OCI-M2 (cell line): ENCODE measurements around the gene MMD.
"Not testable (repeated sequence)": the region's sequence is repeated elsewhere in the genome, so short reads cannot be mapped to it uniquely, and the experiment has no call there.

Experiments
- DNase-seq: peaks from one replicate; lab custom pipeline; 2025; ENCODE audit not compliant: unreplicated experiment; lab: John Stamatoyannopoulos, UW

The MMD gene

GRCh38 chr17:55424893-55425540, 3.4 kb upstream of the MMD start:
- no peak for DNase-seq

DNA sequence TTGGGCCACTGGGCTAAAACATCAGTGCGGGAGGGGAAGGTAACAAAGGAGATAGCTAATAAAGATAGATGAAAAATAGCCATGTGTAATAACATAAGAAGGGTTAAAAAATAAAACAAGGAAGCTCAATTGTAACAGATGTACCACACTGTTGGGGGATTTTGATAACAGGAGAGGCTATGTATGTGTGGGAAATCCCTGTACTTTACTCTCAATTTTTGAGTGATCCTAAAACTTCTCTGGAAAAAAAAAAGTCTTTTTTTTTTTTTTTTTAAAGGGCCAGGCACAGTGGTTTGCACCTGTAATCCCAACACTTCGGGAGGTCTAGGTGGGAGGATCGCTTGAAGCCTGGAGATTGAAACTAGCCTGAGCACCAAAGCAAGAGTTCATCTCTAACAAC, 1.9 kb upstream of the MMD start:
- no peak for DNase-seq

- not testable (repeated sequence) for DNase-seq
Observed at GRCh38 chr17:55422828-55423164, 1.2 kb upstream of the MMD start.

- DNase-seq, result no peak
Observed at GRCh38 chr17:55420776-55421178, 858 bp downstream of the MMD start.

DNA sequence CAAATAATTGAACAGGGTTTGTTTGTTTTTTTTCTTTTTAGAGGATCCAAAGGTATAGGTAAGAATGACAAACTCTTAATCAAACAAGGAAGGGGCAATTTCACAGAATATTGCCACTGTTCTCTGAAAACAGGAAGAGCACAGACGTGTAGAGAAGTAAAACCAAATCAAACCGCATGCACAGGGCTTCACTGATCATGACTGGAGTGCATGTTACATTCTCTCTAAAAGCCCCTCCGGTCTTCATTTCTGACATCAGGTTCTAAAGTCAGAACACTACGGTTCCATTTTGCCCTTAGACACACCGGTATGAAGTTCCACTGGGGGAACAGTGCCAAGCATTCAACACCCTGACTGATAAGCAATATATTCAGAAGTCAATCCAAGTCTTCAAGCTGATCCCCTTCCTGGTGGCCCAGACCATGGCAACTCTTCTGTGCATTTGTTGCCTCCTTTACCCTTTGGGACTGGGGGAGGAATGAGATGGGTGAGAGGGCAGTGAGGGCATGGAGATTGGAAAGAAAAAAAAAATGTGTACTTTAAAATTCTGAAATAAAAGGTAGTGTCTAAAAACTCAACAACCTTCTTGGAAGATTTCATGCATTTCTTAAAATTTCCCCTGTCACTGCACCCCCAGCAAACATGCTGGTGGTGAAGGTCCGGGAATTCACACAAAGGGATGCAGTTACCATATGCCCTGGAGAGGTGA, 1.4 kb downstream of the MMD start:
- DNase-seq, result no peak

- DNase-seq, result no peak
Observed at GRCh38 chr17:55418369-55419268, 3.0 kb downstream of the MMD start.

- no peak for DNase-seq
Observed at GRCh38 chr17:55417411-55418268, 4.0 kb downstream of the MMD start.

GRCh38 chr17:55416470-55417052, 5.1 kb downstream of the MMD start:
- no peak for DNase-seq

GRCh38 chr17:55416000-55416399, 5.6 kb downstream of the MMD start:
- no peak for DNase-seq

GRCh38 chr17:55414983-55415382, 6.7 kb downstream of the MMD start:
- no peak for DNase-seq

DNA sequence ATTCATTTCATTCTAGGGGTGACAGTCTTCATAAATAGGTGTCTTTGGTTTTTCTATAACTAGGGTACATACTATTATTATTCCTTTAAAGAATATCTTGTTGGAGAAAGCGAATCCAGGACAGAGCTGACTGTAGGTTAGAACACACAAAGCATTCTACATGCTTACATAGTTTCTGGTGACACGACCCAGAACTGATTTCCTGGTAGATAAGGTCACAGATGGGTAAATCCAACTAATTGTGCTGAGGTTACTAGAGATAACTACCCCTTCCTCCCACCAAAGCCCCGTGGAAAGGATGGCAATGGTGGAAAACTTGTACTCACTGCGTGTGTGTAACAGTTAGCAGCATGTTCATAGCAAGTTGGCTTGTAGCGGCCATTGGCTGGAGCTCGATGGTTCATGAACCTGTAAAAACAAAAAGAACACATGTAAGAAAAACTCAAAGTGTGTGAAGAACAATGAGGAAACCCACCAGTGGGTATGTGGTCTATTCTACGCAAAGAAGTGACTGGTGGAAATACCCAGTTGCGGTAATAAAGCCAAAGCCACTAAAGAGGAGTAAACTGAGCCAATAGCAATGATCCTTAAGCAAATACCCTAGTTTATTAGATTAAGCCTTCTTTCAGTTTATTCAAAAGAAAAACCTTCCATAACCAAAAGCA, 7.7 kb downstream of the MMD start:
- no peak for DNase-seq

DNA sequence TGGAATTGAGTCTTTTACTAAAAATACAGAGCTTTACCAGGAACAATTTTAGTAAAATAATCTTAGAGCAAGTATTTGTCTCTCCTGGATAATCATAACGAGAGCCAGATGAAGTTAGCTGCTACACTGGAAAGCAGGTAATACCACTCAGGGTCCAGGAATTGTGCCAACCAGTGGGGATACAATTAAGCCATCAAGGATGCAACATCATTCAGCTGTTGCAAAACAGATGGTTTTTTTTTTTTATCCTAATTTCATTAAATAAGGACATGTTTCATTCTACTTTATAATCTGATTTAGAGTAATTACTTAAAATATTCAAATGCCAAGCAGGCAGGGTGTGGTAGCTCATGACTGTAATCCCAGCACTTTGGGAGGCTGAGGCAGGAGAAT, 10.2 kb downstream of the MMD start:
- DNase-seq, result no peak

- no peak for DNase-seq
Observed at GRCh38 chr17:55410722-55411462, 10.7 kb downstream of the MMD start.

DNA sequence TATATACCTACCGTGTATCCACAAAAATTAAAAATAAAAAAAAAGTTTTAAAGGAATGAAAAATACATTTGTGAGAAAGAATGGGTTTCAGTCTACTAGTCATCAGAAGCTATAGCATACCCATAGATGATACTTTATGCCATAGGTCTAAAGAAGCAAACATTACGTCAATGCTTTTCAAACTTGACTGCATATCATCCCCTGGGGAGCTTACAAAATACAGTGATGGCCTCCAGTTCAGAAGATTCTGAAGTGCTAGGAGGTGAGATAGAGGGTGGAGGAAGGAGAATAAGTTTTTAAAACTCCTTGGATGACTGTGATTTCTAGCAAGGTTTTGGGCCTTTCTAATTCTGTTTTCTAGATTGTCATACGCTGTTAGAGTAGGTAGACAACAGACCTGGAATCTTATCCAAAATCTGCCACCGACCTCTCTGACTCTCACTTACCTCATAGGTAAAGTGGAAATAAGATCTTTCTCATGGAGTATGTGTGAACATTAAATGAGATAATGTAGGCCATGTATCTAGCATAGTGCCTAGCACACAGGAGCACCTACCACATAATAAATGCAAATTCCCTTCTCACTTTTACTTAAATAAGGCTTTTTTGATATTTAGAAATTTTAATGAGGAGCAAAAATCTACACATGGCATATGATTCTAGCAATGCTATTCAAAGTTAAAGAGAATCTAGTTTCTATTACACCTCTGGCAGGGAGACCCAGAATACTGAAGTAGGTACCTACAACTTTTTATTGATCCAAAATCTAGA, 12.4 kb downstream of the MMD start:
- no peak for DNase-seq

DNA sequence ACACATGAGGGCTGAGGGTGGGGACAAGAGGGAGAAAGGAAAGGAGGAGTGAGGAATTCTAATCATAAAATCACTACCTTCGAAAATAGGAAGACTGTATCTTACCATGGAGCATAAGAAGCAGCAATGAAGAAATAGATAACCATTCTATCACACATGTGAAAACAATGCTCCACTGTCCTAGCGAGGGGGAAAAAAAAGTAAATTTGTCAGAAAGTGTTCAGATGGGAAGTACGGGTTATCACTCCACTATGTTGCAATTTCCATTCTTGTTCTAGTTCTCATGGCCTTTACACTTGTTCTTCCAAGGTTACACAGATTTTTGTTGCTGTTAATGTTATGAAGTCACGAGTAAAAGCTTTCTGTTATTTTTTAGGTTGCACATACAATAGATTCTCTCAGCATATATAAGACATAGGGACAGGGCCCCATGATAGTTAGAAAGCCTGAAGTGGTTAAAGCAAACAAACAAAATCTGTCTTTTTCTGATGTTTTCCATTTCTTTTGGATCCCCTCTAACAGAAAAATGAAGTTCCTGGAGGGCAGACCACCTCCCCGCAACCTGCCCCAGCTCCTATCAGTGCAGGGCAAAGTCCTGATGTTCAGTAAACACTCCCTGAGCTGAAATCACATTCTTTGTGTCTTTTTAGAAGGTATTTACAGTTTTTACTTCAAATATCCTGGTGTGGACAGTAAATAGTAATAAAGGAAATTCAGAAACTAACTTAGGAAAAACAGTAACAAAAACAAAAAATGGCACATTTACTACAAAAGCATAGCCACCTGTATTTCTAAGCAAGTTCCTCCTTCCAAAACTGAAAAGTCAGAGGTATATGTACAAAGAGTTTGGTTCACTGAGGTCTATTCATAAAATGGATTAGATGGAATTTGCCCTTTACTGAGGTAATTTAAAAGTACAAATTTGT, 13.7 kb downstream of the MMD start:
- DNase-seq, result no peak

GRCh38 chr17:55405600-55405999, 16.0 kb downstream of the MMD start:
- no peak for DNase-seq

DNA sequence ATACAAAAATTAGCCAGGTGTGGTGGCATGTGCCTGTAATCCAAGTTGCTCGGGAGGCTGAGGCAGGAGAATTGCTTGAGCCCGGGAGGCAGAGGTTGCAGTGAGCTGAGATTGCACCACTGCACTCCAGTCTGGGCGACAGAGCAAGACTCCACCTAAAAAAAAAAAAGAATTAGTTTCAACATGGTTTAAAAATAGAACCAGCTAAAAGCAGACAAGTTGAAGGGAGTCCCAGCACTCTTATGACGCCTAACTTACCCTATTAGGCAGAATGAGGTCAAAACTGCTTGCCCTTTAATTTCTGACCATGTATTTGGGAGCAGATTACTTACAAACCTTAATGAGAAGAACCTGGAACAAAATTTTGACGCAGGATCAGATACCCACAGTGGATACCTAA, 17.4 kb downstream of the MMD start:
- DNase-seq, result not testable (repeated sequence)

DNA sequence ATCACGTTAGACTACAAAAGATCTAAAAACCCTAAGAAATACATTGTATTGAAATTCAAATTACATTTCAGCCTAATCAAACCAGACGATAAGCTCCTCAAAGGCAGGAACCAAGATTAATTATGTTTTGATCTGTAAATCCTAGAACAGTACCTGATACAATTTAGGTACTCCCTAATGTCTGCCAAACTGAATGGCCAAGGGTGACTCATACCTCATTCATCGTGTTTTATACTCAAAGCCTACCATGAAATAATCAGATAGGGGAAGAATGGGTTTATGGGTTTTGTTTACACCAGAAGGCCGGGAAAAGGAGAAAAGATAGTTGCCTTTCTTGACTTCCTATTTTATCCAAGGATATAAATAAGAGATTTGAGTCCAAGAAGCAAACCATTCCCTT, 19.3 kb downstream of the MMD start:
- no peak for DNase-seq
